ENCODE measurements around the gene NPLOC4. TPM values are rescaled to one million over a fixed set of nuclear protein-coding genes. Genes with fewer than 3 reads are reported as not detected.

The NPLOC4 gene
- total and polyA plus RNA-seq, 2 of the 13 experiments (the other 11 are each of a cell fraction or from before 2014, with no cell fraction given): 57.0 to 97.0 TPM

DNA sequence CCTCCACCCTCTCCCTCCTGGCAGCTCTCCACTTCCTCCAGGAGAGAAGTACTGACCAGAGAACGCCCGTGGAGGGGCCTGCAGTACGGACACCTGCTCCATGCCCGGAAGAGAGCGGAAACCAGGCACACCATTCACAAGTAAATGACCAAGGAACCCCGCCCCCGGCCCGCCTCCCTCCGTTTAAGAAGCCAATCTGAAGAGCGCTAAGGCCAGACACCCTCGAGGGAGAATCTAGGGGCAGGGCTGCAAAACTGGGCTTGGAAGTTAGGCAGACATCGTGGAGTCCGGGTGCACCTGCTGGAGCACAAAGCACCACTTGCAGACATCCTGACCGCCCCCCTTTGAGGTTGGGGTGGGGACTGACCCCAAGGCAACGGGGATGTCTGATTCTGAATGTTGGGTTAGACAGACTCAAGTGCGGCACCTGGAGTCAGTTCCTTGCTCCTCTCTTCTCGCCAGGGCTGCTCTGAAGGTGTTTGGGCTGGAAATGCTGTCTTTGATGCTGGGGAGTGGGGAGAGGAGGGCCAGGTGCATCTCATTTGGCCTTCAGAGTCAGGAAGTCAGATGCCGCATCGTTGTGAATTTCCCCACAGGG, 83.8 kb downstream of the NPLOC4 start (continued):
- TF ChIP-seq MED8 (CRISPR knock-in tag; IDR thresholded peaks at IDR 0.05; ENCODE audit: insufficient replicate concordance): no peak
- TF ChIP-seq GZF1 (CRISPR knock-in tag; IDR thresholded peaks at IDR 0.05): 0 out of 2 replicates have a peak, but pooled peaks have one; percentile 56
- no peak for TF ChIP-seq ZNF326 (CRISPR knock-in tag; IDR thresholded peaks at IDR 0.05; ENCODE audit: borderline replicate concordance)
- no peak for TF ChIP-seq ZNF776 (CRISPR knock-in tag; IDR thresholded peaks at IDR 0.05)
- no peak for TF ChIP-seq ZNF550 (CRISPR knock-in tag; IDR thresholded peaks at IDR 0.05; ENCODE audit: borderline replicate concordance)
- TF ChIP-seq, protein P1, sequence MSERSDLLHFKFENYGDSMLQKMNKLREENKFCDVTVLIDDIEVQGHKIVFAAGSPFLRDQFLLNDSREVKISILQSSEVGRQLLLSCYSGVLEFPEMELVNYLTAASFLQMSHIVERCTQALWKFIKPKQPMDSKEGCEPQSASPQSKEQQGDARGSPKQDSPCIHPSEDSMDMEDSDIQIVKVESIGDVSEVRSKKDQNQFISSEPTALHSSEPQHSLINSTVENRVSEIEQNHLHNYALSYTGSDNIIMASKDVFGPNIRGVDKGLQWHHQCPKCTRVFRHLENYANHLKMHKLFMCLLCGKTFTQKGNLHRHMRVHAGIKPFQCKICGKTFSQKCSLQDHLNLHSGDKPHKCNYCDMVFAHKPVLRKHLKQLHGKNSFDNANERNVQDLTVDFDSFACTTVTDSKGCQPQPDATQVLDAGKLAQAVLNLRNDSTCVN (CRISPR knock-in tag; IDR thresholded peaks at IDR 0.05; ENCODE audit: borderline replicate concordance): no peak
- TF ChIP-seq ZNF33B (CRISPR knock-in tag; IDR thresholded peaks at IDR 0.05): no peak
- no peak for TF ChIP-seq IKZF4 (CRISPR knock-in tag; IDR thresholded peaks at IDR 0.05; ENCODE audit: borderline replicate concordance, low read depth, not compliant biosample characterization)
- TF ChIP-seq KDM4B (CRISPR knock-in tag; IDR thresholded peaks at IDR 0.05): peak; percentile 13; the same call in 1 of the 2 replicates
- TF ChIP-seq KLF11 (CRISPR knock-in tag; IDR thresholded peaks at IDR 0.05): 0 out of 2 replicates have a peak, but pooled peaks have one; percentile 31
- TF ChIP-seq, protein P2, sequence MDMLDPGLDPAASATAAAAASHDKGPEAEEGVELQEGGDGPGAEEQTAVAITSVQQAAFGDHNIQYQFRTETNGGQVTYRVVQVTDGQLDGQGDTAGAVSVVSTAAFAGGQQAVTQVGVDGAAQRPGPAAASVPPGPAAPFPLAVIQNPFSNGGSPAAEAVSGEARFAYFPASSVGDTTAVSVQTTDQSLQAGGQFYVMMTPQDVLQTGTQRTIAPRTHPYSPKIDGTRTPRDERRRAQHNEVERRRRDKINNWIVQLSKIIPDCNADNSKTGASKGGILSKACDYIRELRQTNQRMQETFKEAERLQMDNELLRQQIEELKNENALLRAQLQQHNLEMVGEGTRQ (IDR thresholded peaks at IDR 0.05; ENCODE audit: low read depth, low read length): no peak
- TF ChIP-seq, protein P2 (CRISPR knock-in tag; IDR thresholded peaks at IDR 0.05; ENCODE audit: borderline replicate concordance): peak; percentile 40; the same call in 1 of the 2 replicates
- no peak for TF ChIP-seq CHCHD3 (CRISPR knock-in tag; IDR thresholded peaks at IDR 0.05)
- TF ChIP-seq, protein P3, sequence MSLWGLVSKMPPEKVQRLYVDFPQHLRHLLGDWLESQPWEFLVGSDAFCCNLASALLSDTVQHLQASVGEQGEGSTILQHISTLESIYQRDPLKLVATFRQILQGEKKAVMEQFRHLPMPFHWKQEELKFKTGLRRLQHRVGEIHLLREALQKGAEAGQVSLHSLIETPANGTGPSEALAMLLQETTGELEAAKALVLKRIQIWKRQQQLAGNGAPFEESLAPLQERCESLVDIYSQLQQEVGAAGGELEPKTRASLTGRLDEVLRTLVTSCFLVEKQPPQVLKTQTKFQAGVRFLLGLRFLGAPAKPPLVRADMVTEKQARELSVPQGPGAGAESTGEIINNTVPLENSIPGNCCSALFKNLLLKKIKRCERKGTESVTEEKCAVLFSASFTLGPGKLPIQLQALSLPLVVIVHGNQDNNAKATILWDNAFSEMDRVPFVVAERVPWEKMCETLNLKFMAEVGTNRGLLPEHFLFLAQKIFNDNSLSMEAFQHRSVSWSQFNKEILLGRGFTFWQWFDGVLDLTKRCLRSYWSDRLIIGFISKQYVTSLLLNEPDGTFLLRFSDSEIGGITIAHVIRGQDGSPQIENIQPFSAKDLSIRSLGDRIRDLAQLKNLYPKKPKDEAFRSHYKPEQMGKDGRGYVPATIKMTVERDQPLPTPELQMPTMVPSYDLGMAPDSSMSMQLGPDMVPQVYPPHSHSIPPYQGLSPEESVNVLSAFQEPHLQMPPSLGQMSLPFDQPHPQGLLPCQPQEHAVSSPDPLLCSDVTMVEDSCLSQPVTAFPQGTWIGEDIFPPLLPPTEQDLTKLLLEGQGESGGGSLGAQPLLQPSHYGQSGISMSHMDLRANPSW (CRISPR knock-in tag; IDR thresholded peaks at IDR 0.05; ENCODE audit: borderline replicate concordance): no peak; the same call in 1 of the 2 replicates
- no peak for TF ChIP-seq ZMAT3 (CRISPR knock-in tag; conservative IDR thresholded peaks at IDR 0.05)
- no peak for TF ChIP-seq MBD4 (IDR thresholded peaks at IDR 0.05; ENCODE audit: borderline replicate concordance, low read length)
- TF ChIP-seq EZH2 (conservative IDR thresholded peaks at IDR 0.05; ENCODE audit: low read depth, low read length): no peak
- TF ChIP-seq STAT5B (CRISPR knock-in tag; IDR thresholded peaks at IDR 0.05): no peak
- peak; percentile 2; the same call in 1 of the 2 replicates for TF ChIP-seq MYC (CRISPR knock-in tag; IDR thresholded peaks at IDR 0.05; ENCODE audit: borderline replicate concordance)
- TF ChIP-seq ZNF34 (CRISPR knock-in tag; IDR thresholded peaks at IDR 0.05; ENCODE audit: borderline replicate concordance): no peak
- TF ChIP-seq NFYB (CRISPR knock-in tag; IDR thresholded peaks at IDR 0.05): 0 out of 2 replicates have a peak, but pooled peaks have one; percentile 27
- TF ChIP-seq NCOA1 (CRISPR knock-in tag; IDR thresholded peaks at IDR 0.05): 0 out of 2 replicates have a peak, but pooled peaks have one; percentile 14
- no peak for TF ChIP-seq ZNF10 (CRISPR knock-in tag; IDR thresholded peaks at IDR 0.05; ENCODE audit: borderline replicate concordance, low read depth)
- no peak for TF ChIP-seq SALL2 (CRISPR knock-in tag; IDR thresholded peaks at IDR 0.05)
- TF ChIP-seq LCORL (IDR thresholded peaks at IDR 0.05): no peak
- no peak for TF ChIP-seq LCORL (CRISPR knock-in tag; IDR thresholded peaks at IDR 0.05)

All from HepG2 (cell line).